H7 (cell line): ENCODE measurements around the gene SPHK1. TPM values are rescaled to one million over a fixed set of nuclear protein-coding genes. Genes with fewer than 3 reads are reported as not detected.

ENCODE experiments used
- DNase-seq: peaks from one replicate; pipeline ENCODE4 v3.0.0; 2012
- H3K27me3 ChIP-seq: 2 replicates; pipeline ENCODE4 v1.6.0; 2011; ENCODE audit warnings: mild to moderate bottlenecking, low read length; ENCODE audit not compliant: control insufficient read depth, insufficient read depth
- H3K36me3 ChIP-seq: replicated peaks from 2 replicates; pipeline ENCODE4 v1.5.1; 2011; ENCODE audit warnings: low read length; ENCODE audit not compliant: control insufficient read depth, insufficient read depth
- H3K4me3 ChIP-seq: 2 replicates; pipeline ENCODE4 v1.5.1; 2011; ENCODE audit warnings: low read depth, mild to moderate bottlenecking, control low read depth, low read length, moderate library complexity; ENCODE audit not compliant: insufficient read depth
- total RNA-seq: library from RNA; depleted of rRNA; stranded (reverse); fragments of >200 nt; shearing (Covaris generic); gene quantifications from 2 replicates; pipeline ENCODE4 v1.2.3, GENCODE V29; 2014

SPHK1 gene
- total RNA-seq, 1 experiment from 2014 or later: 1.9 TPM

DNA sequence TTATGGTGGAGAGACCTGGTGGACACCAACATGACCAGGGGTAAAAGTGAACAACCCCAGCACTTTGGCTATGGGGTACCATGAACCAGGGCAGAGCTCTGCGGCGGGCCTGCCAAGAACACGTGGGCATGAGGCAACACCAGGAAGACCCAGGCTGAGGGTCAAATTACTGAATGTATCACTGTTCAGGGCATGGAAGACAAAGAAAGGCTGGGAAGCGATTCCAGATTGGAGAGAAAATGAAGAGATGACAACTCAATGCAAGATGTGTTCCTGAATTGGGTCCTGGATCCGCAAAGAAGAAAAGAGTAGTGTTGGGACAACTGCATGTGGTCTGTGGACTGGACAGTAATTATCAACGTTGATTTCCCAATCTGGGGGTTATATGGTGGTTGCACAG, 19.8 kb downstream of the SPHK1 start:
- Histone ChIP-seq H3K27me3 (no peaks in the 10 kb centered on the region), H3K36me3 (peaks cover 35% of the 10 kb centered on the region), H3K4me3 (no peak overlapping the region)
- no peak for DNase-seq

- H3K4me3 ChIP-seq: no peak overlapping the region
Observed at GRCh38 chr17:76404976-76405563, 20.7 kb downstream of the SPHK1 start.

GRCh38 chr17:76405607-76405966, 21.2 kb downstream of the SPHK1 start:
- Histone ChIP-seq H3K4me3 (no peak overlapping the region), H3K27me3 (no peaks in the 10 kb centered on the region), H3K36me3 (peaks cover 26% of the 10 kb centered on the region)
- no peak for DNase-seq

More at GRCh38 chr17:76404976-76405563, 20.7 kb downstream of the SPHK1 start:
- no peaks in the 10 kb centered on the region for H3K27me3 ChIP-seq
- DNase-seq: no peak
- peaks cover 31% of the 10 kb centered on the region for H3K36me3 ChIP-seq

- H3K36me3 ChIP-seq: peaks cover 20% of the 10 kb centered on the region
- DNase-seq: no peak
- H3K4me3 ChIP-seq: no peak overlapping the region
- H3K27me3 ChIP-seq: no peaks in the 10 kb centered on the region
Observed at GRCh38 chr17:76405967-76406647, 21.7 kb downstream of the SPHK1 start.

- Histone ChIP-seq H3K36me3 (peaks cover 14% of the 10 kb centered on the region), H3K4me3 (no peak overlapping the region), H3K27me3 (no peaks in the 10 kb centered on the region)
- no peak for DNase-seq
Observed at GRCh38 chr17:76407509-76407908, 23.1 kb downstream of the SPHK1 start.

- peaks cover 8% of the 10 kb centered on the region for H3K36me3 ChIP-seq
- DNase-seq: peak; percentile 89
- H3K4me3 ChIP-seq: no peak overlapping the region
Observed at GRCh38 chr17:76408037-76408849, 23.8 kb downstream of the SPHK1 start.

GRCh38 chr17:76410328-76410965, 26.0 kb downstream of the SPHK1 start:
- H3K27me3 ChIP-seq: no peaks in the 10 kb centered on the region
- H3K4me3 ChIP-seq: no peak overlapping the region
- H3K36me3 ChIP-seq: no peaks in the 10 kb centered on the region; the same call in none of the 2 replicates
- no peak for DNase-seq

More at GRCh38 chr17:76408037-76408849, 23.8 kb downstream of the SPHK1 start:
- H3K27me3 ChIP-seq: no peaks in the 10 kb centered on the region

DNA sequence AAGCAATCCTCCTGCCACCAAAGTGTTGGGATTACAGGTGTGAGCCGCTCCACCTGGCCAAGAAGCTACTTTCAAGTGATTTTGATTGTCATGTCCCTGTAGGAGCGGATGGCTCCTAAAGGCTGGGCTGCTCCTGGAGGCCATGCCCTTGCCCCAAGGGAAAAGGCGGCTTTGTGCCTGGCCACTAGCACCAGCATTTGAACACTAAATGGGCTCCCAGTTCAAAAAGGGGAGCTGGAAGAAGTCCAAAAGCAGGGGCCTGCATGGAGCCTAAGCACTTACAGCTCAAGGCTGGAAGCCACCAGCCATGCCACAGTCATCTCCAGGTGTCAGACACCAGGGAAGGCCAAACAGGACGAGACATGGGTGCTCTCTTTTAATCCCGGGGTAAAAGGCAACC, 26.8 kb downstream of the SPHK1 start:
- H3K27me3 ChIP-seq: no peaks in the 10 kb centered on the region

DNA sequence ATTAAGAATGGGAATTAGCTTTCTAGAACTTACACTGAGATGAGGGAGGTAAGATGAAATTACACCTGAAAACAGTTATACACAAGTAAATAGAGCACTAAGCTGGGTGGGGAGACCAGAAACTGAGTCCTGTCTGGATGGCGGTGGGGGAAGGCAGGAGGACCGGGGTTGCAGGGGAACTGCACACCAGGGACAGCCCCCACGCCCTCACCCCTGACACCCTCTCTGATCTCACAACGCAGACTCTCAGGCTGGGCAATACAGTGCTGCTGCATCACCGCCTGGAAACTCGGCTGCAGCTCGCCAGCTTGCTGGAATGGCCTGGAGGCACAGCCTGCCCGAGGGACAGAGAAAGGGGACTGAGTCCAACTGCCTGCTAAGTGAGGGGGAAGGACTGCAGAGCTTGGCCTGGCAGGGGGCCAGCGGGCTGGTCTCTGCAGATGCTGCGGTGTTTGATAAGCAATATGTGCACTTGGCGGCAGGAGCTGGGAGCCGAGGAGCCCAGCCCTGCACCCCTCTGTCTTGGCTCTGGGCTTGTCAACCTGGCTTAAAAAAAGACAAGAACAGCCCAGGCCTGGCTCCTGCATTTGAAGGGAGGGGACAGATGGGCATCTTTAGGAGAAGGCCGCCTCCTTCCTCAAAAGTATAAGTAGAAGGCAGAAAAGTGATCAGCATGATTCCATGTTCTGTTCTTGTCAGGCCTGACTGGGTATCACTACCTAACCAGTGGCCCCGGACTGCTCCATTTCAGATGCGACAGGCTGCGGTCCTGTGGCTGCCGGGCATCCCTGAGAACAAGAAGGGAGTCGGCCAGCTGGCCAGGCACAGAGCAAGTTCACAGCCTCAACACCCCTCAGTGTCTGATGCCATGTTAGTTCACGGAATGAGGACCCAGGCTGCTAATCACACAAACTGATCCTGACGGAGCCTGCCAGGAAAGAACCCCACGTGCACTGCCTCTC, 30.2 kb downstream of the SPHK1 start:
- Histone ChIP-seq H3K36me3 (peaks cover 1% of the 10 kb centered on the region), H3K27me3 (no peaks in the 10 kb centered on the region), H3K4me3 (no peak overlapping the region)
- peak; percentile 68 for DNase-seq

More for the DNA sequence above, 26.8 kb downstream of the SPHK1 start:
- H3K36me3 ChIP-seq: no peaks in the 10 kb centered on the region; the same call in none of the 2 replicates
- no peak for DNase-seq
- H3K4me3 ChIP-seq: no peak overlapping the region

DNA sequence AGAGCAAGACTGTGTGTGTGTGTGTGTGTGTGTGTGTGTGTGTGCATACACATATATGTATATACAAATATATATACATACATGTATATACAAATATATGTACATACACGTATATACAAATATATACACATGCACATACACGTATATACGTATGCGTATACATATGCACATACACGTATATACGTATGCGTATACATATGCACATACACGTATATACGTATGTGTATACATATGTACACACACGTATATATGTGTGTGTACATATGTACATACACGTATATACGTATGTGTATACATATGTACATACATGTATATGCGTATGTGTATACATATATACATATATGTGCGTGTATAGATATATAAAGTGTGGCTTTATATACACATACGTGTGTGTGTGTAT, 31.4 kb downstream of the SPHK1 start:
- no peak for DNase-seq
- no peaks in the 10 kb centered on the region for H3K27me3 ChIP-seq
- peaks cover 1% of the 10 kb centered on the region; the same call in 1 of the 2 replicates for H3K36me3 ChIP-seq
- no peak overlapping the region for H3K4me3 ChIP-seq

GRCh38 chr17:76416457-76416856, 32.0 kb downstream of the SPHK1 start:
- no peak overlapping the region for H3K4me3 ChIP-seq
- H3K36me3 ChIP-seq: peaks cover 1% of the 10 kb centered on the region; the same call in 1 of the 2 replicates
- no peaks in the 10 kb centered on the region for H3K27me3 ChIP-seq
- no peak for DNase-seq

DNA sequence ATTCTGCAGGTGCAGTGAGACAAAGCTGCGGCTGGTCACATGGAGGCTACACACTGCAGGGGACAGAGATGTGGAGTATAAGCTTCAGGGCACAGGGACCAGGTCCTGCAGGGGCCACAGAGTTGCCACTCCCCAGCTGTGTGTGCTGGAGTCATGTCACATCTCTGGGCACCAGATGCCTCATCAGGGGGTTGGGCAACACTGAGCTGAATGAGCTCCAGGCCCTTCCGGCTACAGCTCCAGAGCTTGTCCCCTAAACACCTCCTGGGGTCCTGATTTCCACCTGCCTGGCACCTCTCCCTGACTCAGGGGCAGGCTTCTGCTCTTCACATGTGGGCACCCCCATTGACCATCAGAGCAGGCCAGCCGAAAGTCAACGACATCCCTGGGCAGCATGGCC, 32.5 kb downstream of the SPHK1 start:
- H3K4me3 ChIP-seq: no peak overlapping the region
- peaks cover 1% of the 10 kb centered on the region; the same call in 1 of the 2 replicates for H3K36me3 ChIP-seq
- H3K27me3 ChIP-seq: no peaks in the 10 kb centered on the region
- no peak for DNase-seq

GRCh38 chr17:76417499-76418143, 33.2 kb downstream of the SPHK1 start:
- H3K4me3 ChIP-seq: no peak overlapping the region
- H3K36me3 ChIP-seq: peaks cover 1% of the 10 kb centered on the region; the same call in 1 of the 2 replicates
- no peaks in the 10 kb centered on the region for H3K27me3 ChIP-seq
- DNase-seq: no peak
